Measurements from ENCODE around the gene AGPS. TPM values are rescaled to one million over a fixed set of nuclear protein-coding genes. Genes with fewer than 3 reads are reported as not detected.
A peak's percentile ranks its signal among the peaks of the same experiment; 100 is the strongest.
"Not testable (repeated sequence)": the region's sequence is repeated elsewhere in the genome, so short reads cannot be mapped to it uniquely, and the experiment has no call there.

AGPS gene
- total and polyA plus RNA-seq, 7 experiments from 2014 or later = 11.8 to 60.4 (median 21.8) TPM

DNA sequence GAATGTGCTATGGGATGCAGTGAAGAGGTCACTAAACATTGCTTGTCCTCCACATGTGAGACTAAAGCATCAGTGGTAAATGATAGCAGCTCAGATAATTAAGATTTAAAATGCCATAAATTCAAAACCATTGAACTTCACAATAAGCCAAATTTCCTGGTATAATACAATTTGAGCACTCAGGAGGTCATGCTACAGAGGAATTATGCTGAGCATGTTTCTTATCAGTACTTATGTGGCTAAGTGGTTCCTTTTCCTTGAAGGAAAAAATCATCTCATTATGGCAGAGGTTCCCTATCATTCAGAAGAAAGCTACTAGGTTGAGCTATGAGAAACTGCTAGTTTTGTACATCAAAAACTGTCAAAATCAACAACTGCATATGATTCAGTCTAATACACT, 156.6 kb downstream of the AGPS start:
- CTCF ChIA-PET = no interaction called here
- H3K27ac ChIP-seq (ENCODE audit: low read depth, low read length) = no peak overlapping the region
- POLR2A ChIA-PET = no interaction called here
- H3K36me3 Mint-ChIP-seq = peaks cover 0 to 10% (median 4%) of the 10 kb centered on the region in 5 donors
- H3K4me1 Mint-ChIP-seq = peaks cover 4 to 49% (median 14%) of the 10 kb centered on the region in 7 donors
- ATAC-seq (no peak), DNase-seq (no peak)
- H3K4me1 ChIP-seq (ENCODE audit: control insufficient read depth in 2 of 2, insufficient read depth in 2 of 2, low read length in 2 of 2) = no peaks in the 10 kb centered on the region
- H3K4me3 ChIP-seq (ENCODE audit: low read length) = no peak overlapping the region
- no peaks in the 10 kb centered on the region for H3K9me3 ChIP-seq (ENCODE audit: control insufficient read depth in 2 of 3, low read length in 3 of 3)
- no peaks in the 10 kb centered on the region for H3K27me3 ChIP-seq (ENCODE audit: control insufficient read depth in 2 of 2, insufficient read depth in 2 of 2, low read length in 2 of 2)
- peaks cover 0 to 12% (median 4%) of the 10 kb centered on the region in 11 donors for H3K9me3 Mint-ChIP-seq
- H3K27me3 Mint-ChIP-seq = peaks cover 0 to 4% (median 0%) of the 10 kb centered on the region in 5 donors
- no peak overlapping the region for H3K4me3 Mint-ChIP-seq
- H3K36me3 ChIP-seq (ENCODE audit: control insufficient read depth in 2 of 3, insufficient read depth in 3 of 3, low read length in 3 of 3) = peaks cover 0 to 4% (median 0%) of the 10 kb centered on the region in 3 experiments
- no peak overlapping the region for H3K27ac Mint-ChIP-seq
- intact Hi-C loops (cut with micrococcal nuclease) = no loop called here

DNA sequence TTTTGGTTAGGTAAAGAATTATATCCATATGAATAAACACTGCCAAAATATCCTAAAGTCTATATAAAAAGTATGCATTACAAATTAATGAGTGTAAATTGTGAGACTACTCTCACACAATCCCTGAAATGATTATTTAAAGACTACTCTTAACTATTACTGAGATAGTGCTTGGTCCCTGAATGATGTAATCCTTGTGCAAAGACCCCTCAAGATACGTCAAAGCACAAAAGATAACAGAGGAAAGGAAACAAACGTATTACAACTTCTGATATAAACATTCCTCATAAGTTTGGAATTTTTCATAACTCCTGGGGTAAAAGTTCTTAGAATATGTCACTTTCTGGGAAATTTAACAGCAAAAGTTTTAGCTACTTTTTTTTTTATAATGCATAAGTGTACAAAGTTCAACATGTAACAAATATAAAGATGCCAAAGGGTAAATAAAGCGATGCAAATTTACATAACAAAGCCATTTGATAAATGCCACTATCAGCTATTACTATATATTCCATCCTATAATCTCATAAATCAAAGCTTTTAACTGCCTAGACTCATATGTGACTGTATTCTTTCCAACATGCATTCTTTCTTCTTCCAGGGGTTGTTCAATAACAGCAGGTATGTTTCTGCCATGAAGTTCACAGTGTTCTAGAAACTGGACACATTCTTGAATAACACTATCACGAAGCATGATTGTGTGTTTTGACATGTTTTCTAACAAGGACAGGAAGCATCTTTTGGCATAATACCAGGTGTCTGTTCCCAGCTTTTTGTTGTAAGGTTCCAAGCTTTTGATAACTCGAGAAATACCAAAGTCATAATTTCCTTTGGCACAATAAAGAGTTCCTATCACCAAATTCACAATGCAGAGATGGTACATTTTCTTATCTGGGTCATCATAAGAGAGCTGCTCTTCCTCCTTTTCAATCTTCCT, 158.0 kb downstream of the AGPS start:
- DNase-seq (no peak), ATAC-seq (no peak)
- Mint-ChIP-seq H3K27me3 (peaks cover 0 to 8% (median 0%) of the 10 kb centered on the region in 5 donors), H3K9me3 (peaks cover 0 to 12% (median 4%) of the 10 kb centered on the region in 11 donors), H3K4me3 (peak overlapping the region in 4 of 10 donors; percentile 9 to 46 (median 30)), H3K27ac (peak overlapping the region in 3 of 9 donors; percentile 4 to 30 (median 15)), H3K4me1 (peaks cover 4 to 40% (median 14%) of the 10 kb centered on the region in 7 donors), H3K36me3 (peaks cover 0 to 7% (median 4%) of the 10 kb centered on the region in 5 donors)
- Histone ChIP-seq H3K9me3 (ENCODE audit: control insufficient read depth in 2 of 3, low read length in 3 of 3) (no peaks in the 10 kb centered on the region), H3K27me3 (ENCODE audit: control insufficient read depth in 2 of 2, insufficient read depth in 2 of 2, low read length in 2 of 2) (no peaks in the 10 kb centered on the region), H3K36me3 (ENCODE audit: control insufficient read depth in 2 of 3, insufficient read depth in 3 of 3, low read length in 3 of 3) (peaks cover 0 to 4% (median 0%) of the 10 kb centered on the region in 3 experiments), H3K4me3 (ENCODE audit: low read length) (no peak overlapping the region), H3K27ac (ENCODE audit: low read depth, low read length) (no peak overlapping the region), H3K4me1 (ENCODE audit: control insufficient read depth in 2 of 2, insufficient read depth in 2 of 2, low read length in 2 of 2) (no peaks in the 10 kb centered on the region)
- CTCF ChIA-PET = no interaction called here
- POLR2A ChIA-PET = no interaction called here
- intact Hi-C loops (cut with micrococcal nuclease) = loop anchor here (5.0 to 10.0 kb wide), 7 partner anchors 213 to 1286 kb away; partner anchors contain the start of genes MTX2 (in 1 of the 2) and RBM45 (in 1 of the 2)

DNA sequence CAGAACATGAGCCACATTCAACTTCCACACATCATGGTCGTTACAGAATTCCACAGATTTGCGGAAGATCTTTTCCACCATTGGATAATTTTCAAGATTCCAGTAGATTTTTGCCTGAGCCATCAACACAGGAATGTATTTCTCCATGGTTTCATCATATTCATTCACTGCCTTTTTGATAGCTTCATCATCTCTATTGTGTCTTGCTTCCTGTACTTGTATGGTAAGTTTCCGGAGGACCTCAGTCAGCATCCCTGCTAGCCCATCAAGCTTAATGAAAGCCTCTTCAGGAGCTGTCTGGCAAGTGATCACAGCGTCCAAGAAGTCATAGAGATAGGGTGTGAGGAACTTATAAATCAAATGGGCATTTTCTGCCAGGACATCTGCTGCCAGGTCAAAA, 158.8 kb downstream of the AGPS start:
- CTCF ChIA-PET; H3K36me3 Mint-ChIP-seq; H3K9me3 ChIP-seq (ENCODE audit: control insufficient read depth in 2 of 3, low read length in 3 of 3); H3K4me1 ChIP-seq (ENCODE audit: control insufficient read depth in 2 of 2, insufficient read depth in 2 of 2, low read length in 2 of 2); DNase-seq; H3K36me3 ChIP-seq (ENCODE audit: control insufficient read depth in 2 of 3, insufficient read depth in 3 of 3, low read length in 3 of 3); ATAC-seq; POLR2A ChIA-PET; H3K4me3 ChIP-seq (ENCODE audit: low read length); H3K27ac ChIP-seq (ENCODE audit: low read depth, low read length); H3K27me3 ChIP-seq (ENCODE audit: control insufficient read depth in 2 of 2, insufficient read depth in 2 of 2, low read length in 2 of 2): not testable (repeated sequence)
- Mint-ChIP-seq H3K9me3 (peaks cover 0 to 12% (median 0%) of the 10 kb centered on the region in 11 donors), H3K27me3 (peaks cover 0 to 12% (median 0%) of the 10 kb centered on the region in 5 donors), H3K4me3 (peak overlapping the region in 6 of 10 donors; percentile 10 to 66 (median 49)), H3K4me1 (peaks cover 4 to 39% (median 14%) of the 10 kb centered on the region in 7 donors), H3K27ac (peak overlapping the region in 7 of 9 donors; percentile 9 to 99 (median 79))
- intact Hi-C loops (cut with micrococcal nuclease) = loop anchor here (5.0 to 10.0 kb wide), 7 partner anchors 214 to 1287 kb away; partner anchors contain the start of genes MTX2 (in 1 of the 2) and RBM45 (in 1 of the 2)

DNA sequence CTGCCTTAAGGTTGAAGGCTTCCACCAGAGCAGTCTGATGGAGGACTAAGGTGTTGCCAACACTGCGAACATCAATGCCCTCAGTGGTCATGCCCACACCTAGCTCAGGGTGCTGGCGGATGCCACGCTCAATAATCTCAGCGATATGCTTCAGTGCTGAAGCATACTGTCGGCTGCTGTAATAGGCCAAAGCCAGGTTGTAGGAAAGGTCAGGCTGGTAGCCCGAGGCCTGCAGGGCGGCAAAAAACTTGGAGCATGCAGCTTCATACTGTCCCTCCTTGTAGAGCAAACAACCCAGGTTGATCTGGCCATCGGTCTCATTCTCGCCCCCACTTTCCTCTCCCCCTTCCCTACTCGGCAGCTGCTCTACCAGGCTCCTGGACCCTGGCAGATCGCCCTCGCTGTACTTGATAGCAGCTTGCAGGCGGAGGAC, 159.4 kb downstream of the AGPS start:
- Mint-ChIP-seq H3K27me3 (peaks cover 0 to 12% (median 4%) of the 10 kb centered on the region in 5 donors), H3K4me1 (peaks cover 4 to 34% (median 14%) of the 10 kb centered on the region in 7 donors), H3K36me3 (peaks cover 0 to 4% (median 2%) of the 10 kb centered on the region in 5 donors), H3K9me3 (peaks cover 0 to 12% (median under 1%) of the 10 kb centered on the region in 11 donors), H3K27ac (peak overlapping the region; percentile 98 to 100 (median 99)), H3K4me3 (peak overlapping the region; percentile 87 to 99 (median 94))
- Histone ChIP-seq H3K36me3 (ENCODE audit: control insufficient read depth in 2 of 3, insufficient read depth in 3 of 3, low read length in 3 of 3) (peaks cover 0 to 4% (median 0%) of the 10 kb centered on the region in 3 experiments), H3K4me1 (ENCODE audit: control insufficient read depth in 2 of 2, insufficient read depth in 2 of 2, low read length in 2 of 2) (no peaks in the 10 kb centered on the region), H3K27ac (ENCODE audit: low read depth, low read length) (peak overlapping the region; percentile 100), H3K9me3 (ENCODE audit: control insufficient read depth in 2 of 3, low read length in 3 of 3) (no peaks in the 10 kb centered on the region), H3K4me3 (ENCODE audit: low read length) (peak overlapping the region; percentile 89), H3K27me3 (ENCODE audit: control insufficient read depth in 2 of 2, insufficient read depth in 2 of 2, low read length in 2 of 2) (no peaks in the 10 kb centered on the region)
- ChIA-PET POLR2A (interaction anchor here (0.6 to 1.3 kb wide), 2 partner anchors 64 to 288 kb away, joined by 3 to 4 read pairs; no protein-coding TSS in a partner anchor), CTCF (interaction anchor here (0.7 kb wide), 1 partner anchor 287 kb away, joined by 3 read pairs; the partner anchor contains the start of gene NFE2L2)
- DNase-seq = no peak
- intact Hi-C loops (cut with micrococcal nuclease) = loop anchor here (1.0 to 10.0 kb wide), 16 partner anchors 66 to 1549 kb away; partner anchors contain the start of genes NFE2L2 (in 2 of the 2), AGPS (in 1 of the 2), HNRNPA3 (in 1 of the 2) and LNPK (in 1 of the 2)
- ATAC-seq = no peak

DNA sequence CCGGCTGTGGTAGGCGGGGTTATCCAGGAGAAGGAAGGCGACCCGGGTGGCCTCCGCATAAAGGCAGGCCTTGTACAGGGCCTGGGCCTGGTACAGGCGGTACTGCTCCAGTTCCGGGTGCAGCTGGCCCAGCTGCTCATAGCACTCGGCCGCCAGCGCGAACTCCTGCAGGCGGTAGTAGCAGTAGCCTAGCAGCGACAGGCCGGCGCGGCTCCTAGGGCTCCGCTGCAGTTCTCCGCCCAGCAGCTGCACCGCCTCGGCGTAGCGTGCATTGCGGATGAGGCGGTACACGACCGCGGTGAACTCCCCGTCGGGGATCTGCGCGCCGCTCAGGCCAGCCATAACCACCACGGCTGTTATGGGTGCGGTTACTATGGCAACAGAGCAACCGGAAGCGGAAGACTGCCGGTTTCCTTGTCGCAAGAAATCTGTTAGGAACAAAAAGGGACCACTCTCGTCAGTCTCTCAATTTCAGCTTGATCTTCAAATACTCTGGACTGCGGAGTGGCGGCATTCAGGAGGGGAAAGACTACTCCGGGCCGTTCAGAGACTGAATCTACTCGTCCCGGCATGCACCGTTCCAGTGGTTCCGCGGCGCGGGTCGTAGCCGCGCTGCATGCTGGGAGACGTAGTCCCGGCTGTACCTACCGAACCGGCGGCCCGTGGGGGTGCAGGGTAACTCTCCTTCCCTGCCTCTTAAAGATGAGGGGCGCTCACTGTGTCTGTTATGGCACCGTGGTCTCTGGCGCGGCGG, 160.0 kb downstream of the AGPS start:
- peak overlapping the region; percentile 87 to 99 (median 94) for H3K4me3 Mint-ChIP-seq
- H3K27ac ChIP-seq (ENCODE audit: low read depth, low read length) = peak overlapping the region; percentile 100
- DNase-seq (peak; percentile 82 to 96 (median 94)), ATAC-seq (peak; percentile 94)
- intact Hi-C loops (cut with micrococcal nuclease) = loop anchor here (1.0 to 10.0 kb wide), 17 partner anchors 66 to 1550 kb away; partner anchors contain the start of genes AGPS (in 2 of the 2), HNRNPA3 (in 2 of the 2), NFE2L2 (in 2 of the 2) and LNPK (in 1 of the 2)
- peaks cover 0 to 18% (median 3%) of the 10 kb centered on the region in 11 donors for H3K9me3 Mint-ChIP-seq
- ChIA-PET POLR2A (interaction anchor here (0.6 to 1.3 kb wide), 2 partner anchors 63 to 289 kb away, joined by 3 to 4 read pairs; no protein-coding TSS in a partner anchor), CTCF (interaction anchor here (0.7 kb wide), 1 partner anchor 288 kb away, joined by 3 read pairs; the partner anchor contains the start of gene NFE2L2)
- H3K36me3 Mint-ChIP-seq = peaks cover 0 to 4% (median 2%) of the 10 kb centered on the region in 5 donors
- peaks cover 0 to 14% (median 4%) of the 10 kb centered on the region in 5 donors for H3K27me3 Mint-ChIP-seq
- H3K4me1 ChIP-seq (ENCODE audit: control insufficient read depth in 2 of 2, insufficient read depth in 2 of 2, low read length in 2 of 2) = no peaks in the 10 kb centered on the region
- peaks cover 0 to 4% (median 0%) of the 10 kb centered on the region in 3 experiments for H3K36me3 ChIP-seq (ENCODE audit: control insufficient read depth in 2 of 3, insufficient read depth in 3 of 3, low read length in 3 of 3)
- peaks cover 4 to 29% (median 14%) of the 10 kb centered on the region in 7 donors for H3K4me1 Mint-ChIP-seq
- no peaks in the 10 kb centered on the region for H3K27me3 ChIP-seq (ENCODE audit: control insufficient read depth in 2 of 2, insufficient read depth in 2 of 2, low read length in 2 of 2)
- peak overlapping the region; percentile 98 to 100 (median 99) for H3K27ac Mint-ChIP-seq
- no peaks in the 10 kb centered on the region for H3K9me3 ChIP-seq (ENCODE audit: control insufficient read depth in 2 of 3, low read length in 3 of 3)
- peak overlapping the region; percentile 89 for H3K4me3 ChIP-seq (ENCODE audit: low read length)

All from naive thymus-derived CD4-positive, alpha-beta T cell (primary cell).